HFFc6 (cell line): Measurements from ENCODE around the gene CHD2. TPM values are rescaled to one million over a fixed set of nuclear protein-coding genes. Genes with fewer than 3 reads are reported as not detected.

Experiments used
- DNase-seq: peaks from one replicate; pipeline ENCODE4 v3.0.0-alpha.2; 2018
- H3K27ac Mint-ChIP-seq: 2 replicates; pipeline ENCODE4 v1.8.0; 2020; ENCODE audit warnings: mild to moderate bottlenecking, mixed read lengths
- H3K27me3 Mint-ChIP-seq: 2 replicates; pipeline ENCODE4 v1.8.0; 2021; ENCODE audit warnings: mild to moderate bottlenecking, moderate library complexity, mixed read lengths; ENCODE audit not compliant: insufficient read depth
- H3K36me3 Mint-ChIP-seq: 2 replicates; pipeline ENCODE4 v1.8.0; 2021; ENCODE audit warnings: low read depth, mixed read lengths
- H3K4me1 Mint-ChIP-seq: 2 replicates; pipeline ENCODE4 v1.8.0; 2020; ENCODE audit warnings: low read depth, mixed read lengths
- H3K4me3 Mint-ChIP-seq: 2 replicates; pipeline ENCODE4 v1.8.0; 2020; ENCODE audit warnings: mild to moderate bottlenecking, moderate library complexity, mixed read lengths
- H3K9me3 Mint-ChIP-seq: 2 replicates; pipeline ENCODE4 v1.8.0; 2020; ENCODE audit warnings: mild to moderate bottlenecking, mixed read lengths
- CTCF ChIP-seq: fragments of 200-600 bp; sonication (generic); IDR thresholded peaks from 2 replicates; pipeline ENCODE4 v1.5.0; 2021; ENCODE audit warnings: antibody characterized with exemption, mild to moderate bottlenecking
- total RNA-seq, 6 experiments: library from RNA; stranded (reverse); fragmentation: NEBNext Ultra II Directional; extraction: Animal tissue kit (Norgen Biotek cat#: 25700); gene quantifications; 2 replicates in 1 of 6; 3 replicates in 5 of 6; pipeline ENCODE4 v1.2.3, GENCODE V29; 2021

The CHD2 gene
- total RNA-seq, 6 experiments from 2014 or later = 47.5 to 65.3 (median 57.2) TPM

- H3K36me3 Mint-ChIP-seq = peaks cover 60% of the 10 kb centered on the region
- TF ChIP-seq CTCF = no peak
- no peaks in the 10 kb centered on the region for H3K9me3 Mint-ChIP-seq
- DNase-seq = no peak
- peak overlapping the region; percentile 83 for H3K27ac Mint-ChIP-seq
- H3K27me3 Mint-ChIP-seq = no peaks in the 10 kb centered on the region; the same call in 1 of the 2 replicates
- H3K4me3 Mint-ChIP-seq = no peak overlapping the region; the same call in 1 of the 2 replicates
- H3K4me1 Mint-ChIP-seq = peaks cover 86% of the 10 kb centered on the region
Measured at GRCh38 chr15:92922418-92923002, 22.4 kb downstream of the CHD2 start.

- H3K4me1 Mint-ChIP-seq = peaks cover 93% of the 10 kb centered on the region
- no peak overlapping the region for H3K4me3 Mint-ChIP-seq
- no peaks in the 10 kb centered on the region; the same call in 1 of the 2 replicates for H3K27me3 Mint-ChIP-seq
- no peak for DNase-seq
- H3K36me3 Mint-ChIP-seq = peaks cover 71% of the 10 kb centered on the region
- no peak for TF ChIP-seq CTCF
- H3K27ac Mint-ChIP-seq = peak overlapping the region; percentile 25; the same call in 1 of the 2 replicates
- H3K9me3 Mint-ChIP-seq = no peaks in the 10 kb centered on the region
Measured at GRCh38 chr15:92924216-92924615, 24.1 kb downstream of the CHD2 start.

GRCh38 chr15:92925454-92925853 is 25.3 kb downstream of the CHD2 start:
- Mint-ChIP-seq H3K36me3 (peaks cover 69% of the 10 kb centered on the region), H3K4me1 (peaks cover 91% of the 10 kb centered on the region), H3K27ac (no peak overlapping the region), H3K27me3 (no peaks in the 10 kb centered on the region; the same call in 1 of the 2 replicates), H3K4me3 (no peak overlapping the region), H3K9me3 (no peaks in the 10 kb centered on the region)
- DNase-seq = no peak
- no peak for TF ChIP-seq CTCF

- peaks cover 77% of the 10 kb centered on the region for H3K4me1 Mint-ChIP-seq
- H3K27me3 Mint-ChIP-seq = no peaks in the 10 kb centered on the region; the same call in 1 of the 2 replicates
- peaks cover 64% of the 10 kb centered on the region for H3K36me3 Mint-ChIP-seq
- TF ChIP-seq CTCF = no peak
- H3K27ac Mint-ChIP-seq = peak overlapping the region; percentile 82
- H3K9me3 Mint-ChIP-seq = no peaks in the 10 kb centered on the region
- H3K4me3 Mint-ChIP-seq = peak overlapping the region; percentile 26
- DNase-seq = no peak
Measured at GRCh38 chr15:92928225-92928750, 28.2 kb downstream of the CHD2 start.

- peak overlapping the region; percentile 26; the same call in 1 of the 2 replicates for H3K4me3 Mint-ChIP-seq
- peak overlapping the region; percentile 82 for H3K27ac Mint-ChIP-seq
- H3K36me3 Mint-ChIP-seq = peaks cover 64% of the 10 kb centered on the region
- peaks cover 78% of the 10 kb centered on the region for H3K4me1 Mint-ChIP-seq
- no peaks in the 10 kb centered on the region for H3K9me3 Mint-ChIP-seq
- no peaks in the 10 kb centered on the region; the same call in 1 of the 2 replicates for H3K27me3 Mint-ChIP-seq
- DNase-seq = no peak
- no peak for TF ChIP-seq CTCF
Measured at GRCh38 chr15:92929002-92929401, 28.9 kb downstream of the CHD2 start.
